ENCODE measurements around the gene SORT1. TPM values are rescaled to one million over a fixed set of nuclear protein-coding genes. Genes with fewer than 3 reads are reported as not detected.

Gene SORT1
- total RNA-seq, 6 experiments from 2014 or later: 51.6 to 78.4 (median 58.5) TPM

- no peak for DNase-seq
- Mint-ChIP-seq H3K27ac (peak overlapping the region; percentile 72), H3K4me1 (ENCODE audit: low read depth) (peaks cover 70% of the 10 kb centered on the region), H3K9me3 (no peaks in the 10 kb centered on the region), H3K36me3 (ENCODE audit: low read depth) (no peaks in the 10 kb centered on the region; the same call in 1 of the 2 replicates), H3K4me3 (no peak overlapping the region), H3K27me3 (ENCODE audit: insufficient read depth) (no peaks in the 10 kb centered on the region; the same call in 1 of the 2 replicates)
- no peak for TF ChIP-seq CTCF (IDR thresholded peaks at IDR 0.05)
These were observed 24.6 kb downstream of the SORT1 start for GRCh38 chr1:109373126-109373525.

DNA sequence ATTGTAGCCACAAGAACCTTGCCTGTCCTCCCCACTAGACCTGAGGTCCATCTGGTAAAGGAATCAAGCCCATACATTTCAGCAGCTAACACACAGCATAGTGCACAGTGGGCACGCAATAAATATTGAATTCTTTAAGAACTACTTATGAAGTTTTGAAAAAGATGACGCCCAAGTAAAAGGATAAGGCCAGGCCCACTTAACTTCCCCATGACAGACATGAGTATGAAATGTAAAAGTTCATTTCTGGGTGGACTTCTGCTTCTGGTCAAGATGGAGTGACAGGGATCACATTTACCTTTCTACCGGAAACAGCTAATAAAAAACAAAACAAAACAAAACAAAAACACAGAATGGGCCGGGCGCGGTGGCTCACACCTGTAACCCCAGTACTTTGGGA, 25.4 kb downstream of the SORT1 start:
- H3K4me3 Mint-ChIP-seq: no peak overlapping the region
- H3K4me1 Mint-ChIP-seq (ENCODE audit: low read depth): peaks cover 70% of the 10 kb centered on the region
- no peak for DNase-seq
- H3K27me3 Mint-ChIP-seq (ENCODE audit: insufficient read depth): no peaks in the 10 kb centered on the region; the same call in 1 of the 2 replicates
- H3K27ac Mint-ChIP-seq: peak overlapping the region; percentile 97
- H3K36me3 Mint-ChIP-seq (ENCODE audit: low read depth): peaks cover 6% of the 10 kb centered on the region; the same call in 1 of the 2 replicates
- TF ChIP-seq CTCF (IDR thresholded peaks at IDR 0.05): no peak
- no peaks in the 10 kb centered on the region for H3K9me3 Mint-ChIP-seq

GRCh38 chr1:109371341-109371739, 26.4 kb downstream of the SORT1 start:
- Mint-ChIP-seq H3K4me3 (peak overlapping the region; percentile 89), H3K4me1 (ENCODE audit: low read depth) (peaks cover 66% of the 10 kb centered on the region)

GRCh38 chr1:109370712-109371340, 26.9 kb downstream of the SORT1 start:
- no peak for TF ChIP-seq CTCF (IDR thresholded peaks at IDR 0.05)
- H3K36me3 Mint-ChIP-seq (ENCODE audit: low read depth): peaks cover 21% of the 10 kb centered on the region
- H3K4me1 Mint-ChIP-seq (ENCODE audit: low read depth): peaks cover 62% of the 10 kb centered on the region
- H3K9me3 Mint-ChIP-seq: no peaks in the 10 kb centered on the region
- DNase-seq: peak; percentile 89
- H3K27me3 Mint-ChIP-seq (ENCODE audit: insufficient read depth): no peaks in the 10 kb centered on the region; the same call in 1 of the 2 replicates
- peak overlapping the region; percentile 97 for H3K27ac Mint-ChIP-seq
- peak overlapping the region; percentile 89 for H3K4me3 Mint-ChIP-seq

More at GRCh38 chr1:109371341-109371739, 26.4 kb downstream of the SORT1 start:
- TF ChIP-seq CTCF (IDR thresholded peaks at IDR 0.05): no peak
- peak overlapping the region; percentile 97 for H3K27ac Mint-ChIP-seq
- peaks cover 16% of the 10 kb centered on the region for H3K36me3 Mint-ChIP-seq (ENCODE audit: low read depth)
- DNase-seq: peak; percentile 79
- H3K9me3 Mint-ChIP-seq: no peaks in the 10 kb centered on the region
- no peaks in the 10 kb centered on the region; the same call in 1 of the 2 replicates for H3K27me3 Mint-ChIP-seq (ENCODE audit: insufficient read depth)

GRCh38 chr1:109369167-109369746, 28.5 kb downstream of the SORT1 start:
- H3K36me3 Mint-ChIP-seq (ENCODE audit: low read depth): peaks cover 26% of the 10 kb centered on the region
- no peak for TF ChIP-seq CTCF (IDR thresholded peaks at IDR 0.05)
- H3K4me1 Mint-ChIP-seq (ENCODE audit: low read depth): peaks cover 55% of the 10 kb centered on the region
- peak; percentile 27 for DNase-seq
- no peaks in the 10 kb centered on the region; the same call in 1 of the 2 replicates for H3K27me3 Mint-ChIP-seq (ENCODE audit: insufficient read depth)
- no peaks in the 10 kb centered on the region for H3K9me3 Mint-ChIP-seq
- H3K4me3 Mint-ChIP-seq: peak overlapping the region; percentile 15
- H3K27ac Mint-ChIP-seq: peak overlapping the region; percentile 77

Data from HFFc6 (cell line).